ENCODE measurements around the gene VPS41.

- TF ChIP-seq CTCF (IDR thresholded peaks at IDR 0.05) (no peak), POLR2A (IDR thresholded peaks at IDR 0.05) (no peak)
Measured at GRCh38 chr7:38880454-38880853, 28.5 kb downstream of the VPS41 start.

Data from Peyer's patch (tissue), 4 donors.